NOMO-1 (cell line): ENCODE measurements around the gene CAPN12.

ENCODE experiments used
- DNase-seq, 2 experiments: peaks; one replicate each; lab custom pipeline; 2025; ENCODE audit not compliant: unreplicated experiment in 2 of 2; lab: John Stamatoyannopoulos, UW

CAPN12 gene

DNA sequence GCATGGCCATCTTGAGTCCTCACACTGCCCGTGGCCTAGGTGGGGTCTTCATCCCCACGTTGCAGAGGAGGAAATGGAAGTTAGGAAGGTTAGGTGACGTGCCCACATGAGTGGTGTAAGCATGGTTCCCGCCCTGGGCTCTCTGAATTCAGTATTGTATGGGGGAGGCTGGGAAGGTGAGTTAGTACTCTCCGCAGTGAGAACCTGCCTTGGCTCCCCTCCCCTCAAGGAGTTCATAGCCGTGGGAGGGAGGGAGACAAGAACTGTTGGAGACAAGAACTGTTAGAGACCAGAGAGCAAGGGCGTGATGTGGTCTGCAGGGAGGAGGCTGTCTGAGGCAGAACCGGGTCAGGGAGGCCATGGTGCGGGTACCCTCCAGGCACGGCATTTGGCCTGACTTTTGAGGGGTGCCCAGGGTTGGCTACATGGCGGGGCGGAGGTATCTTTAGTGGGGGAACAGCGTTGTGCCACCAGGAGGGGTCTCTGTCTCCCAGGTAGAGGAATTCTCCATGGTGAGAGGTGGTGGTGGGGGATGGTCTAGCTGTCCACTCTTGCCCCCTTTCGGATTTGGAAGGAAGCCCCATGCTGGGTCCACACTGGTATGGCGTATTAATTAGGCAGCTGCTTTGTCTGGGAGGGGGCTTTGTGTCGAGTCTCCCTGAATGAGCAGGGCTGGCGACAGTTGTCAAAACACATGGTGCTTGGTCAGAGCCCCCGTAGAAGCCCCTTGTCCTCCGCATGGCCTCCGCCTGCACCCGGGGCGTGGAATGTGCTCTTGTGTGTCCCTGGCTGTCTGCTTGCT, 45.8 kb downstream of the CAPN12 start:
- no peak for DNase-seq

- no peak for DNase-seq
Observed at GRCh38 chr19:38697641-38698071, 46.6 kb downstream of the CAPN12 start.

DNA sequence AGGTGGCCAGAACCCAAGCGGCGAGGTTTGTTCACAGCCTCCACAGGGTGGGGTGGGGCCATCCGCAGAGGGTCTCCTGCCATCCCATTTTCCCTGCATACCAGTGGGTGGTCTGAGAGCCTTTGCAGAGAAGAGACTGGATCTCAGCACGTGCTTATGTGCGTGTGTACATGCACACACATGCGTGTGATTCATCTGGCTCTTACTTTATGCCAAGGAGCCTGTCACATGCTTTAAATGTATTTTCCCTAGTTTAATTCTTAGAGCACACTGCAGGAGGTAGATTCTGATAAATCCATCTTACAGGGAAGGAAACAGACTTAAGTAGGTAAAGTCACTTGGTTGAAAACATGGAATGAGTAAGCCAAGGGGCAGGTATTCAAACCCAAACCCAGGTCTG, 47.1 kb downstream of the CAPN12 start:
- DNase-seq: no peak

DNA sequence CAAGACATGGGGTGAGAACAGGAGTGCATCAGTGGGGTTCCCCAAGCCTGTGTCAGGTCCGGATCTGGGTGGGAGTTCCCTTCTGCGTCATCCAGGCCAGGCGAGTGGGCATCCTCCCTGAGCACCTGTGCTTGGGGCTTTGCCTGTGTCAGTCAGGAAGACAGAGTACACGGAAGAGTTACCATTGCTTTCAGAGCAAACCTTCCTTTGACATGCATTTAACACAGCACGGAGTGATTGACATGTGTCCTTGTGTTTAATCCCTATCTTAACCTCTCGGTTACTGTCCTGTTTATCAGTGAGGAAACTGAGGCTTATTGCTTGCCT, 47.6 kb downstream of the CAPN12 start:
- no peak for DNase-seq

DNA sequence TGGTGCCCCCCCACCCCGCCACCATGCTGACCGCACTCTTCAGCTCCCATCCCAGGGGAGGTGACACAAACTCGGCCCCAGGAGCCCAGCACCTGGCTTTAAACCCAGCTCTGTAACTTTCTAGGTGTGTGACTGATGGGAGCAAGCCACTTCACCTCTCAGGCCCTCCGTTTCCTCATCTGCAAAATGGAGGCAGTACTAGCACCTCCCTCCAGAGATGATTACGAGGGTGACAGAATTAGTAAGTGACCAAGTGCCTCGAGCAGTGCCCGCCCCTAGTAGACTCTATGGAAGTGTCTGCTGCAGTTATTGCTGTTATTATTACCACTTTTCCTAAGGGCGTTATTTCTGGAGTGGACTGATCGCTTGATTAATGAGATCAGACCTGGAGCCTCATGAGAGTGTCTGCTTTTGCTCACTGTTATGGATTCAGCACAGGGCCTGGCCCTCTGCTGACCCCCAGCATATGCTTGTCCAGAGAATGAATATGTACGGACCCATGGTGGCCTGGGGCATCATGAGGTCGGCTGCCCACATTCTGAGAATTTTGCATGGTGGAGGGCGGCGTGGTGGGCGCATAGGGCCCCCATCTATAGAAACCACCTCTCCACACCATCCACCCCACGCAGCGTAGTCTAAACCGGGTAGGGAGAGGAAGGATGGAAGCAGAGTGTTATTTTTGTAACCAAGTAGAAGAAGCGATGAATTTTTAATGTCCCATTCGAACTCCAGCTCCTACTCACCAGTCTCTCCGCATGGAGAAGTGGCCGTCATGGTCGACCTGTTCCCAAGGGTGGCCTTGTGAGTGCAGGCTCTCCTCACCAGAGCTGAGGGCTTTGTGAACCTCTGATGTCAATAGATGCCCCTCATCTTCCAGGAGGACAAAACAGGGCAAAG, 48.2 kb downstream of the CAPN12 start:
- DNase-seq: no peak

- peak; percentile 36 to 49 for DNase-seq
Observed at GRCh38 chr19:38695317-38695683, 49.0 kb downstream of the CAPN12 start.

- peak; percentile 78 to 89 for DNase-seq
Observed at GRCh38 chr19:38693380-38694223, 50.7 kb downstream of the CAPN12 start.

DNA sequence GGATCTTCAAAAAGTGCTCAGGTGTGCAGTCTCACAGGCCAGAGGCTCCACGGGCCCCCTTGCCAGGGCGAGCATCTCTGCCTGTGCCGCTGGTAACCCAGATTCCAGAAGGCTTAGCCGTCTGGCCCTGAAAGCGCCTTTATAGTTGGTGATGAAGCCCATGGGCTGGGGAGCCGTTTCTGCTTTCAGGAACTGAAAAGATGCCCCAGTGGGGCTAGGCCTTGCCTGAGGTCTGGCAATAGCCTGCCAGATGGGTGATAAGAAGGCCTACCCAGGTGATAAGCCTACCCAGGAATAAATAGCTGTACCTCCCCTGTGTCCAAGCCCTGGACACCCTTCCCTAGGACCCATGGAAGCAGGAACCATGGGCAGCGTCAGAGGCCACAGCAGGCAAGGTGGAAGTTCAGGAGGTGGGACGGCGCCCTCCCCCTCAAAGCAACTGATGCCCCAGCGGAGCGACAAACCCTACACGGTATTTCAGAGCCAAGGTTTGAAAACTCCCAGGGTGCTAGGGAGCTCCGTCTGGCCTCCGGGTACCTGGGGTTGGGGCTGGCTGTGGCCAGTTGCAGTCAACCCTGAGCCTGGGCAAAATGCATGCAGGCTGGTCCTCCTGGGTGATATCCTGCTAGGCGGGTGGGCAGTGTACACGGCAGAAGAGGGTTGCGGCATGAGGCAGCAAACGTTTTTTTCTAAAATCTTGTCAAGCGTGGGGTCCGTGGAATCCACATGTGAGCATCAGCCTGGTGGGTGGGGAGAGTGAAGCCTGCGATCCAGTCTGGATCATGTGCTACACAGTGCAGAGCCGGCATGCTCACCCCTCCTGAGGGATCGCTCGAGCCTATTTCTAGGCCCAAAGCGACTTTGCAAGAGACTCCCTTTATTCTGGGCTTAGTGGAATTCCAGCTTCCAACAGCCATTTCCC, 51.6 kb downstream of the CAPN12 start:
- DNase-seq: peak in 1 of 2 experiments; percentile 5

DNA sequence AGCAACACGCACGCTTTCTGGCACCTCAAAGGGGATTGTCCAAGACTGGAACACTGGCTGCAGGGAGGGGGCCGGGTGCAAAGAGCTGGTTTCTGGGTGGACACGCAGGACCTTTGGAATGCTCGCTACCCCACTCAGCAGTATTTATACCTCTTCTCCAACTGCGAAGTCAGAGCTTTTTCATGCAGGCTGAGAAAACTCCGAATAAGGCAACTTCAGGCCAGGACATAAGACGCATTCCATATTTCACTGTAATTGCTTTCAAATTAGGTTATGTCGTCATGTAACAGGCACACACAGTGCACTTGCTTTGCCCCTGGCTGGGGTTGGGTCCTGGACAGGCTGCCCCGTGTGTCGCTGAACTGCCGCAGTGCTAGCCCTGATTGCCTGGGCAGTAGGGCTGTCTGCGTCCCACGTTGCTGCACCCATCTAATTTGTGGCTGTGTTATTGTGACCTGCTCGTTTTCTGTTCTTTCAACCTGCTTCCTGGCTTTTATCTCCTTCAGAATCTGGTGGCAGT, 52.3 kb downstream of the CAPN12 start:
- no peak for DNase-seq

- DNase-seq: no peak
Observed at GRCh38 chr19:38690832-38691231, 53.4 kb downstream of the CAPN12 start.

GRCh38 chr19:38690146-38690545, 54.1 kb downstream of the CAPN12 start:
- no peak for DNase-seq

DNA sequence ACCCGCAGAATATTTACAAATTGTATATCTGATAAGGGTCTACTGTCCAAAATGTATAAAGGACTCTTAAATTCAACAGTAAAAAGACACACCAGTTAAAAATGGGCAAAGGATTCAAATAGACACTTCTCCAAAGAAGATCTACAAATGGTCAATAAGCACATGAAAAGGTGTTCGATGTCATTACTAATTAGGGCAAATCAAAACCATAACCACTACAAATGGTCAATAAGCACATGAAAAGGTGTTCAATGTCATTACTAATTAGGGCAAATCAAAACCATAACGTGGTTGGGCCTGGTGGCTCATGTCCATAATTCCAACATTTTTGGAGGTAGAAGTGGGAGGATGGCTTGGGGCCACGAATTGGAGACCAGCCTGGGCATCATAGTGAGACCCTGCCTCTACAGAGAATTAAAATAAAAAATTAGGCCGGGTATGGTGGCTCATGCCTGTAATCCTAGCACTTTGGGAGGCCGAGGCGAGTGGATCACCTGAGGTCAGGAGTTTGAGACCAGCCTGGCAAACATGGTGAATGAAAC, 56.4 kb downstream of the CAPN12 start:
- DNase-seq: no peak

DNA sequence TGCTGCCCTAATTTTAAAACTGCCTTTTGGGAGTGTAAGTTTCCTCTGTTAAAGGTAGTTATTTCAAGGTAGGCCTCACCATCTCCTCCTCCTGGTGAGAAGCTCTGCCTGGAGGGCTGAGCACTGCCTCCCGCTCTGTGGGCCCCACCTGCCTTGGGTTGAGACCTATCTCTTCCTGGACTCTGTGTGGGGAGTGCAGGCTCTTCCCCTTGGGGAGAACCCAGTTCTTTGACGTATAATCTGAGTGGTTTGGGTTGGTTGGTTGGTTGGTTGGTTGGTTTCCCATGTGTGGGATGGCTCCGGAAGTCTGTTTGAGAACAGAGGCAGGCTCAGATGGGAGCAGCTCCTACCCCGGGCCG, 57.8 kb downstream of the CAPN12 start:
- DNase-seq: no peak

DNA sequence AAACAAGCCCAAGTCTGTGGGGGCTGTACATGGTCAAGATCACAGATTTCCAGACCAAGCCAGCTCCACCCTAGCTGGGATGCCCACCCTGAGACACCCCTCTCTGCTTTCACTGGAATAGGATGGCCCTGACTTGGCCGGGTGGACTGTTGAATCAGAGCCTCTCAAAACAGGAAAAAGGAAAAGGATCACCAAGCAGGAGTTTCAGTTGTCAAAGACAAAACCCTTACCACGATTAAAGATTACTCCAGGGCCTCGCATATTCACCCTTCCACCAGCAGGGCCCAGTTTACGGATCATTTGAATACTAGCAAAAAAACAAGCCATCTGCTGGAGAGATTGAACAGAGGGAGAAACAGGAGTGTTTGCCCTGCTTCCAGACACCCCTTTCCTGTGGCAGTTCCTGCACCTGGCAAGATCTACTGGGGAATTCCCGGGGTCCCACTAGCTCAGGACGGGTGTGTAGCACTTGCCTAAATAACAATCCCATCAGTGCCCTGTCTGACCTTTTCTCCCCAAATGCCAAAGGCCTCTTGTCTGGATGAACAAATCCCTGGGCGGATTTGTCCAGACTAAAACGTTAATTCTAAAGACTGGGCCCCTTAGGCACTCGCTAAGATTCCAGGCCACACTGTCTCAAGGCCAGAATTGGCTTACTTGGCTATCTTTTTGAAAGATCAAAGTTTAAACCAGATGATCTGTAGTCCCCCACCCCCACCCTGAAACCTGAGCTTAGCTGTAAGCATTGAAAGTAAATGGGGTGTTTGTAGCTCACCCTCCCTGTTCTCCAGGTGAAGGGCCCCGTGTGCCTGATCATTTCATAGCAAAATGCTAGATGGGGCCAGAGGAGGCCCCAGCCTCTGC, 58.4 kb downstream of the CAPN12 start:
- DNase-seq: peak in 1 of 2 experiments; percentile 26

GRCh38 chr19:38684862-38685665, 59.2 kb downstream of the CAPN12 start:
- no peak for DNase-seq

DNA sequence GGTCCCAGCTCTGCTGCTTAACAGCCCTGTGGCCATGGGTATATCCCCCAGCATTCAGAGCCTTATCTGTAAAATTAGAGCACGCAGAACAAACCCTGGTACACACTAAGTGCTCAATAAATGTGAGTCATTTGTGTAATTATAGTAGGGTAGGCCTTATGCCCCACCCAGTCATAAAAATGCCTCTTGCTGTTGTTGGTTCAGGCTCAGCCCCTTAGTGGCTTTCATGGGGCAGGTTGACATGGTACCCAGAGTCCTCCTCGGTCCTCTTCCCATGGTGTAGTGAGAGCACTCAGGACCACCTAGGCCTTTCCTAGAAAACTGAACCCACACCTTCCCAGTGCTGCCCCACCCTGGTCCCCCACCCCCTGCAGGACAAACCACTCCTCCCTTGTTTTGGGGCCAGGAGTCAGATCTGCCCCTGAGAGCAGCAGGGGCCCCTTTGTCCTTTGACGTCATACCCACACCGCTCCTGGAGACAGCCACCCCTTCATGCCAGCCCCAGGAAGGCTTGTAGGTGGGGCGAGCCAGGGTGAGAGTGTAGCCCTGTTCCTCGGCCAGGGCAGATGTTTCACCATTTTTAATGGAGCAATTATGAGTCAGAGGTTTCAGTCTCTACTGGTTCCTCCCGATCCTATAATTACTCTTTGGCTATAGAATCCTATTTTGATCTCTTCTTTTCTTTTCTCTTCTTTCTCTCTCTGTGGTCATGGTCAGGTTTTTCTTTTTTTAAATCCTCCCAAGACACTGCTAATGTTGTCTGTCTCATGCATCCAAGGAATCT, 60.0 kb downstream of the CAPN12 start:
- peak; percentile 96 to 97 for DNase-seq
